Measurements from ENCODE around the gene NEDD4L. TPM values are rescaled to one million over a fixed set of nuclear protein-coding genes. Genes with fewer than 3 reads are reported as not detected.
A peak's percentile ranks its signal among the peaks of the same experiment; 100 is the strongest.

Gene NEDD4L
- total and polyA plus RNA-seq, 8 donors: 45.0 to 113 (median 66.4) TPM

DNA sequence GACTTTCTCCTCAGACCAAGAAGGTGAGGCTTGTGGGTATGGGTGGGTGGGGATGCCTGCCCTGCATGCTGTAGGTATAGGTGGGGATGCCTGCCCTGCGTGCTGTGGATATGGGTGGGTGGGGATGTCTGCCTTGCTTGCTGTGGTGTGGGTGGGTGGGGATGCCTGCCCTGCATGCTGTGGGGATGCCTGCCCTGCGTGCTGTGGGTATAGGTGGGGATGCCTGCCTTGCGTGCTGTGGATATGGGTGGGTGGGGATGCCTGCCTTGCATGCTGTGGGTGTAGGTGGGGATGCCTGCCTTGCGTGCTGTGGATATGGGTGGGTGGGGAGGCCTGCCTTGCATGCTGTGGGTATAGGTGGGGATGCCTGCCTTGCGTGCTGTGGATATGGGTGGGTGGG lies 278.4 kb downstream of the NEDD4L start:
- Histone ChIP-seq H3K4me1 (peaks cover 6 to 12% (median 7%) of the 10 kb centered on the region in 3 donors), H3K36me3 (peaks cover 0 to 28% (median 0%) of the 10 kb centered on the region in 3 donors), H3K27me3 (no peaks in the 10 kb centered on the region), H3K9me3 (no peaks in the 10 kb centered on the region), H3K27ac (no peak overlapping the region), H3K4me3 (no peak overlapping the region)
- 83 to 88% methylated on average over 5 of the region's 5 CpGs for WGBS, 2 donors
- DNase-seq (peak in 1 of 6 donors; percentile 44), ATAC-seq (no peak), FAIRE-seq (no peak)
- intact Hi-C loops (cut with DNase I): loop anchor here in 2 of 3 donors (10.0 kb wide), 3 partner anchors 62 to 198 kb away; no protein-coding TSS in a partner anchor
- TF ChIP-seq, protein P1, sequence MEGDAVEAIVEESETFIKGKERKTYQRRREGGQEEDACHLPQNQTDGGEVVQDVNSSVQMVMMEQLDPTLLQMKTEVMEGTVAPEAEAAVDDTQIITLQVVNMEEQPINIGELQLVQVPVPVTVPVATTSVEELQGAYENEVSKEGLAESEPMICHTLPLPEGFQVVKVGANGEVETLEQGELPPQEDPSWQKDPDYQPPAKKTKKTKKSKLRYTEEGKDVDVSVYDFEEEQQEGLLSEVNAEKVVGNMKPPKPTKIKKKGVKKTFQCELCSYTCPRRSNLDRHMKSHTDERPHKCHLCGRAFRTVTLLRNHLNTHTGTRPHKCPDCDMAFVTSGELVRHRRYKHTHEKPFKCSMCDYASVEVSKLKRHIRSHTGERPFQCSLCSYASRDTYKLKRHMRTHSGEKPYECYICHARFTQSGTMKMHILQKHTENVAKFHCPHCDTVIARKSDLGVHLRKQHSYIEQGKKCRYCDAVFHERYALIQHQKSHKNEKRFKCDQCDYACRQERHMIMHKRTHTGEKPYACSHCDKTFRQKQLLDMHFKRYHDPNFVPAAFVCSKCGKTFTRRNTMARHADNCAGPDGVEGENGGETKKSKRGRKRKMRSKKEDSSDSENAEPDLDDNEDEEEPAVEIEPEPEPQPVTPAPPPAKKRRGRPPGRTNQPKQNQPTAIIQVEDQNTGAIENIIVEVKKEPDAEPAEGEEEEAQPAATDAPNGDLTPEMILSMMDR (IDR thresholded peaks at IDR 0.05): no peak

DNA sequence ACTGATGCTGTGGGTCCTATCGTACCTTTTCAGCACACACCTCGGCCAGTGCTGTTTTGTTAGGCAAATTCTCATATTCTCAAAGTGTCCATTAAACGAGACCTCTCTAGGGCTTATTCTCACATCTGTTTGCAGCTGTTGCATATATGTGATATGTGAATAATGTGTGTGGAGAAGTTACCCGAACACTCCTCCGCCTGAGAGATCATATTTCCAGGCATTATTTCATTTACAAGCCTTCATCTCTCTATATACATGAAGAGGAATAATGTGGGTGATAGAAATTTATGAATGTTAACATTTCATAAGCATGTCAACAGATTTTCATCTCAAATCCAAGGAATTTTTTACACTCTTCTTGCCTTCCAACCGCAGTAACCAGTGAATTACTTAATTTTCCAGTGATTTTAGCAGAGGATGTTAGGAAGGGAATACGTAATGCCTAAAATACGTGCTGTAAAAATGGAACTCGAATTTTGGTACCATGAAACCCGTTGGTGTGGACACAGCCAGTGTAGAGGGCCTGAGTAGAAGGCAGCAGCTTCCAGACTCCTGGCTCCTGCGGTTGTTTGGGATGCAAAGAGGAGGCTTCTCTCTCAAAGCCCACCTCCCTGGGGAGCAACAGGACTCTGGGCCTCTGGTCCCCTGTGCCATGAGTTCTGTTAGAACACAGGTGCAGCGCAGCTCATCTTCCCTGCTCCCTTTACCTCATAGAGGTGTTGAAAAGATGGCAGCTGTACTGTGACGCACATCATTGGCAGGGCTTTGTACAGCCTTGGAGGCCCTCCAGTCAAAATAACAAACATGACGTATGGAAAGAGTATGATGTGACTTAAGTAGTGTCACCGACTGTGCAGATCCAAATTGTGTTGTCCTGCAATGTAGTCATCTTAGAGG lies 280.1 kb downstream of the NEDD4L start:
- H3K4me1 ChIP-seq: peaks cover 6 to 11% (median 7%) of the 10 kb centered on the region in 3 donors
- TF ChIP-seq, protein P1 (IDR thresholded peaks at IDR 0.05): no peak
- FAIRE-seq (no peak), DNase-seq (no peak), ATAC-seq (no peak)
- WGBS, 2 donors: 88 to 90% methylated on average over 15 of the region's 15 CpGs
- H3K27ac ChIP-seq: no peak overlapping the region
- intact Hi-C loops (cut with DNase I): loop anchor here in 2 of 3 donors (10.0 kb wide), 3 partner anchors 61 to 199 kb away; no protein-coding TSS in a partner anchor
- no peaks in the 10 kb centered on the region for H3K27me3 ChIP-seq
- H3K9me3 ChIP-seq: no peaks in the 10 kb centered on the region
- no peak overlapping the region for H3K4me3 ChIP-seq
- H3K36me3 ChIP-seq: peaks cover 0 to 37% (median 0%) of the 10 kb centered on the region in 3 donors

DNA sequence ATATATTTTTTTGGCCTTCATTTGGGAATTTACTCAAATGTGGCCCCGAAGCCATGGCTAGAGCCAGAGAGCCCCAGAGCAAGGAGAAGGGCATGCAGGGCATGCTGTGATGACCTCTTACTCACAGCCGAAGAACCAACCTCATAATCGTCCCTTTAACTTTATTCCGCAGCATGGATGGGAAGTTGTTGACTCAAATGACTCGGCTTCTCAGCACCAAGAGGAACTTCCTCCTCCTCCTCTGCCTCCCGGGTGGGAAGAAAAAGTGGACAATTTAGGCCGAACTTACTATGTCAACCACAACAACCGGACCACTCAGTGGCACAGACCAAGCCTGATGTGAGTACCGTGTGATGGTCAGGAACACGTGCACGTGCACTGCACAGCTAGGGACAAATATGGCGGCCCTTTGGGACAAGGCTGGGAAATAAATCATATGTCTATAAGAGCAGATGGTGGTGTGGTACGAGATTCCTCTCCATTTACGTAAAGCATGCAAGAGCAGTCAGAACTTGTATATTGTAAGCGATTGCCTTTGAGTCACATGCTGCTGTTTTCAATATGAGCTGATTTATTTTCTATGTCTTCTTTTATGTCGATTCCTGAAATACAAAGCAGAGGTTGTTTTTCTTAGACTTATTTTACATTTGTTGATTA lies 280.9 kb downstream of the NEDD4L start:
- WGBS, 2 donors: 89 to 91% methylated on average over 16 of the region's 16 CpGs
- ATAC-seq: no peak
- H3K4me3 ChIP-seq: no peak overlapping the region
- DNase-seq: no peak
- intact Hi-C loops (cut with DNase I): loop anchor here in 2 of 3 donors (10.0 kb wide), 3 partner anchors 60 to 200 kb away; no protein-coding TSS in a partner anchor
- FAIRE-seq: no peak
- peaks cover 0 to 43% (median 0%) of the 10 kb centered on the region in 3 donors for H3K36me3 ChIP-seq
- H3K27me3 ChIP-seq: no peaks in the 10 kb centered on the region
- TF ChIP-seq, protein P1 (IDR thresholded peaks at IDR 0.05): no peak
- no peaks in the 10 kb centered on the region for H3K9me3 ChIP-seq
- no peak overlapping the region for H3K27ac ChIP-seq
- peaks cover 6 to 7% (median 7%) of the 10 kb centered on the region in 3 donors for H3K4me1 ChIP-seq

DNA sequence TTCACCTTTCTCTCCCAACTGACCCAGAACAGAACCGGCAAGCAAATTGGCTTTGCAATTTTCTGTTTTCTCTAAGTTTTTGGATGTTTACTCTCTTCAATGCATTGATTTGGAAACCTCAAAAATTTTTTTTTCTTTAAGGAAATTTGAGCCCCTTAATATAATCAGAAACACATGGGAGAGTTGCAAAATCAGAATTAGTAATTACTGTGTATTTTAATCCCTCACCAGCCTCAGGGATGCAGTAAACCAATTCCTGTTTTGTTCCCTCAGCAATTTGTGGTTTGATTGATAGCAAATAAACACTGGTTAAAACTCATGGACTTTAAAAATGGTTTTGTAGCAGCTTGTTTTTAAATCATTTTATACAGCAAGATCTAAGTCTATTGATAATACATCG lies 281.5 kb downstream of the NEDD4L start:
- ATAC-seq: no peak
- no peak for DNase-seq
- H3K36me3 ChIP-seq: peaks cover 0 to 48% (median 0%) of the 10 kb centered on the region in 3 donors

More for the DNA sequence above, 281.5 kb downstream of the NEDD4L start:
- no peak overlapping the region for H3K27ac ChIP-seq
- no peaks in the 10 kb centered on the region for H3K27me3 ChIP-seq
- TF ChIP-seq, protein P1 (IDR thresholded peaks at IDR 0.05): no peak
- H3K4me3 ChIP-seq: no peak overlapping the region
- intact Hi-C loops (cut with DNase I): loop anchor here in 2 of 3 donors (10.0 kb wide), 3 partner anchors 59 to 201 kb away; no protein-coding TSS in a partner anchor
- 72 to 81% methylated on average over 2 of the region's 2 CpGs for WGBS, 2 donors
- no peak for FAIRE-seq
- no peaks in the 10 kb centered on the region for H3K9me3 ChIP-seq
- H3K4me1 ChIP-seq: peaks cover 6 to 7% (median 7%) of the 10 kb centered on the region in 3 donors

All from pancreas (tissue), 10 donors.